ENCODE results near the gene FILIP1L. TPM values are rescaled to one million over a fixed set of nuclear protein-coding genes. Genes with fewer than 3 reads are reported as not detected.

Gene FILIP1L
- total RNA-seq, 1 donor: 213 TPM

DNA sequence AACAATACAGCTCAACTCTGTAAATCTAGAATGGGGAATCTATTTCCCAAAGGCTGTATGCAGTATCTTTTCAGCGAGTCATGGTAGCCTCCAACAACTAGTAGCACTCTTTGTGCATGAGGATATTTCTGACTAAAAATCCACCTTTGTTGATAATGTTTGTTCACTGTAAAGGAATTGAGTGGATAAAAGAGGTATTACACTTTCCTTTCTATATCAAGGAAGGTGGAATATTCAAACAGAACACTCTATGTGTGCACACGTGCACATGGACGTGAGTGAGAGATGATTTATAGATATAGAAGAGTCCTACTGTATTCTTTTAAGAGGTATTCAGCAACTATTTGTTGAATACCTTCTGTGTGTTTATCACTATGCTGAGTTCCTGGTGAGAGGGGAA, 228.4 kb downstream of the FILIP1L start:
- DNase-seq (ENCODE audit: low read depth): no peak
- H3K4me3 ChIP-seq (ENCODE audit: low read depth, low read length): no peak overlapping the region
- TF ChIP-seq, protein P1, sequence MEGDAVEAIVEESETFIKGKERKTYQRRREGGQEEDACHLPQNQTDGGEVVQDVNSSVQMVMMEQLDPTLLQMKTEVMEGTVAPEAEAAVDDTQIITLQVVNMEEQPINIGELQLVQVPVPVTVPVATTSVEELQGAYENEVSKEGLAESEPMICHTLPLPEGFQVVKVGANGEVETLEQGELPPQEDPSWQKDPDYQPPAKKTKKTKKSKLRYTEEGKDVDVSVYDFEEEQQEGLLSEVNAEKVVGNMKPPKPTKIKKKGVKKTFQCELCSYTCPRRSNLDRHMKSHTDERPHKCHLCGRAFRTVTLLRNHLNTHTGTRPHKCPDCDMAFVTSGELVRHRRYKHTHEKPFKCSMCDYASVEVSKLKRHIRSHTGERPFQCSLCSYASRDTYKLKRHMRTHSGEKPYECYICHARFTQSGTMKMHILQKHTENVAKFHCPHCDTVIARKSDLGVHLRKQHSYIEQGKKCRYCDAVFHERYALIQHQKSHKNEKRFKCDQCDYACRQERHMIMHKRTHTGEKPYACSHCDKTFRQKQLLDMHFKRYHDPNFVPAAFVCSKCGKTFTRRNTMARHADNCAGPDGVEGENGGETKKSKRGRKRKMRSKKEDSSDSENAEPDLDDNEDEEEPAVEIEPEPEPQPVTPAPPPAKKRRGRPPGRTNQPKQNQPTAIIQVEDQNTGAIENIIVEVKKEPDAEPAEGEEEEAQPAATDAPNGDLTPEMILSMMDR (IDR thresholded peaks at IDR 0.05; ENCODE audit: insufficient read depth, low read depth, low read length): no peak

DNA sequence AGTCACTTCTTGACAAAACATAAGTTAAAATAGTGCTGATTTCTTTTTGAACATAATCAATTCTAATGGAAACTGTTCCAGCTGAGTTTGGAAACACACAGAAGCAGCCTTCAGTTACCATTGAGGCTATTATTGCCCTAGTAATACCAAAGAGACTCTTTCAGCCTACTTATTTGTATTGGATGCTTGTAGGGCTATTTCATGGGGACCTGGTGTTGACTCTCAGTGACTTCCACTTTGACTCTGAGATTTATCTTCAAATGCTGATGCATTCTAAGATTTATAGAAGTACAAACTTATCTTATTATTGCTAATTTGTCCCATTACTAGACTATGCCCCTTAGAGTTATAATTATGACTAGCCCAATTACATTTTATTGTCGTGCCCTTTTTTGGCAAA, 229.2 kb downstream of the FILIP1L start:
- H3K4me3 ChIP-seq (ENCODE audit: low read depth, low read length): no peak overlapping the region
- no peak for DNase-seq (ENCODE audit: low read depth)
- TF ChIP-seq, protein P1 (IDR thresholded peaks at IDR 0.05; ENCODE audit: insufficient read depth, low read depth, low read length): no peak

DNA sequence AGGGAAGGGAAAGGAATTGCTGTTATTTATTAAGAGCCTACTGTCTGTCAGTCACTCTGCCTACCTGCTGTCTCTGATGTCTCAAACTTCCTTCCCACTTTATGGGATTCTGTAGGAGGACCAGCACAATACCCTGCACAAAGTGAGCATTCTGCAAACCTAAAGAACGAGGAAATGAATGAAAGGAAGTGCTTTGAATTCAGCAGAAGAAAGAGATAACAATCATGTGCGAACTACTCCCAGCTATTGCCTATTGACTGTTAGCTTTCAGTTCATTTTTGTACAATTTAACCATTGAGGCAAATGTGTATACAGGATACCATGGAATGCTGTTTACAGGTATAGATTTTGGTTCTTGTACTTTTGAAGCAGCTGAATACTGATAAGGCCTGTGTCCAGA, 229.8 kb downstream of the FILIP1L start:
- no peak overlapping the region for H3K4me3 ChIP-seq (ENCODE audit: low read depth, low read length)
- DNase-seq (ENCODE audit: low read depth): no peak
- TF ChIP-seq, protein P1 (IDR thresholded peaks at IDR 0.05; ENCODE audit: insufficient read depth, low read depth, low read length): no peak

DNA sequence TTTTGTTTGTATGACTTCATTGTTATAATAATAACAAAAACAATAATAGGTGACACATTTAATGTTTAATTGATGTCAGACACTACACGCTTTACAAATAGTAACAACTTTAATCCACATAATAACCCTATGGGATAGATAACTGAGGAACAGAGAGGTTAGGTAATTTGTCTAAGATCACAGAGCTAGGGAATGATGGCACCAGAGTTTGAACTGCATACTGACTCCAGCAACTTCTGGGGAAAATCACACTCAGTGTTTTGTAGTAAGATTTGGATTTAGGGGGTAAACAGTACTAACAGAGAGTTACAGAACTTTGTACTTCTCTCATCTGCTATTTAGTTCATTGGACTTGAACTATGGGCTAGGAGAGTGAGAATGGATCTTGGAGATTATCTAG, 230.6 kb downstream of the FILIP1L start:
- TF ChIP-seq, protein P1 (IDR thresholded peaks at IDR 0.05; ENCODE audit: insufficient read depth, low read depth, low read length): no peak
- H3K4me3 ChIP-seq (ENCODE audit: low read depth, low read length): no peak overlapping the region
- no peak for DNase-seq (ENCODE audit: low read depth)

DNA sequence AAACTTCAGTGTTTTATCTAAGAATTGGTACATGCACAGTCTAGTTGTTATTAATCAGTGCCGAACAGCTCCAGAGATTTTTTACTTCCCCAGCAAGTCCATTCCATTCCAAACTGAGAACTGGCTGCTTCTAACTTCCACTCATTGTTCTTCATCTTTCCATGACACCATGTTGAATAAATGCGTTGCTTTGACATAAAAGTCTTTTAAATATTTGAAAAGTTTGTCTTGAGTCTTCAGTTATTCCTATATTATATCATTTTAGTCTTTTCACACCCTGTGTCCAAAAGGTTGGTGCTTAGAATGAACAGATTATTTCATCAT, 231.2 kb downstream of the FILIP1L start:
- DNase-seq (ENCODE audit: low read depth): no peak
- TF ChIP-seq, protein P1 (IDR thresholded peaks at IDR 0.05; ENCODE audit: insufficient read depth, low read depth, low read length): no peak
- H3K4me3 ChIP-seq (ENCODE audit: low read depth, low read length): no peak overlapping the region

DNA sequence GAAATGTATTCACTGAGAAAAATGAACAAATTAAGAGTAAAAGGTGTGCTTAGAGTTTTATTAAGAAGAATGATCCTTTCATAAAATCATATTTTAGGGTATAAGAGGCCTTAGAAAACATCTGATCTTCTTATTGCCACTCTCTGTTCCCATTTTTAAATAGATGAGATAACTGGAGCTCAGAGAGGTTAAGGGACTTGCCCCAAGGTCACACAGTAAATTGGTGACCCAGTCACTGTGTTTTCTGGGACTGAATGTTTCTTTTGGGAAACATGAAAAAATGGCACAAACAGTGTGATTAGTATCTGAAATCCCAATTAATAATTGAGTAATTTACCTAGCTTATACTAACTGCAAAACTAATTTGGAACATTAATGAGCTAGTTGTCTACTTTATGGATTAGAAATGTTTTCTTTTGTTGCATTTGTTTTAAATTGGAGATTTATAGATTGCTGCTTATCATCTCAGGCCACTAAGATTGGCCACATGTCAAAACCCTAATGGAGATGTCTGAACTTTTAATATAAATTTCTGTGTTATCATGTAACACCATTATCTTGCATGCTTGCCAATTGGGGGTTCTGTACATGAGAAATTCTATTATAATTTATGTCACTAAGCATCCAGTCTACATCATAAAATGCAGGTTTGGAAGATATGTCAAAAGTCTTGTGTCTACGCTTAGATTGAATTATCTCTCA, 231.7 kb downstream of the FILIP1L start:
- TF ChIP-seq, protein P1 (IDR thresholded peaks at IDR 0.05; ENCODE audit: insufficient read depth, low read depth, low read length): no peak
- H3K4me3 ChIP-seq (ENCODE audit: low read depth, low read length): no peak overlapping the region
- no peak for DNase-seq (ENCODE audit: low read depth)

DNA sequence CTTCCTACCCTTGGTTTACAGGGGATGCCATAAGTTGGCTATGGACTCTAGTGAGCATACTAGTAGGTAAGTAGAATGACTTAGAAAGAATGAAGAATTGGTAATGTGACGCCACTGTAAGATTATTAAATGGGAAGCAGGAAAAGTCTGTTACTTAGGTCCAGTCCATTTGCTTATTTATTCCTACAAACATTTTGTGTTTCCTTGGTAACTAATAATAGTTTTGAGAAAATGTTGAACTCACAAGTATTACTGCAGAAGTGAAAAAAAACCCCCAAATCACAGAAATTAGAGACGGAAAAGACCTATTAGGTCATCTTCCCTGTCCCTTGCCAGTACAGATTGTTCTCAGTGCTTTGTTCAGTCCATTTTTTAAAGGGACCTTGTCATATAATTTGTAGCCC, 233.2 kb downstream of the FILIP1L start:
- no peak for DNase-seq (ENCODE audit: low read depth)
- TF ChIP-seq, protein P1 (IDR thresholded peaks at IDR 0.05; ENCODE audit: insufficient read depth, low read depth, low read length): no peak
- H3K4me3 ChIP-seq (ENCODE audit: low read depth, low read length): no peak overlapping the region
